GM23338 (cell line): Measurements from ENCODE around the gene MYCN. TPM values are rescaled to one million over a fixed set of nuclear protein-coding genes. Genes with fewer than 3 reads are reported as not detected.

Experiments used
- ATAC-seq: fragments of 200-7000 bp; cut with Tn5 transposase; 3 replicates; pipeline ENCODE4 v1.9.1; 2020
- DNase-seq: peaks from one replicate; pipeline ENCODE4 v3.0.0-alpha.2; 2015; ENCODE audit warnings: low spot score
- H2AFZ ChIP-seq: fragments of 200-600 bp; sonication (generic); 2 replicates; pipeline ENCODE4 v1.8.0; 2016; ENCODE audit warnings: antibody characterized with exemption, mild to moderate bottlenecking, moderate library complexity
- H3F3A ChIP-seq: fragments of 200-600 bp; sonication (generic); replicated peaks from 2 replicates; pipeline ENCODE4 v1.8.0; 2017; ENCODE audit warnings: antibody characterized with exemption, mixed run types, low read depth
- H3K27ac ChIP-seq: fragments of 200-600 bp; sonication (generic); 2 replicates; pipeline ENCODE4 v1.6.1; 2016; ENCODE audit warnings: low read depth
- H3K27me3 ChIP-seq: fragments of 200-600 bp; sonication (generic); 2 replicates; pipeline ENCODE4 v1.8.0; 2016; ENCODE audit warnings: mild to moderate bottlenecking, mixed run types, moderate library complexity; ENCODE audit not compliant: insufficient read depth
- H3K36me3 ChIP-seq: fragments of 200-600 bp; sonication (generic); 2 replicates; pipeline ENCODE4 v1.8.0; 2016; ENCODE audit warnings: mild to moderate bottlenecking; ENCODE audit not compliant: insufficient read depth
- H3K4me1 ChIP-seq: fragments of 200-600 bp; sonication (generic); 2 replicates; pipeline ENCODE4 v1.8.0; 2016; ENCODE audit warnings: mild to moderate bottlenecking, moderate library complexity; ENCODE audit not compliant: insufficient read depth
- H3K4me2 ChIP-seq: fragments of 200-600 bp; sonication (generic); 2 replicates; pipeline ENCODE4 v1.7.1; 2017; ENCODE audit warnings: mixed run types
- H3K4me3 ChIP-seq: fragments of 200-600 bp; sonication (generic); 2 replicates; pipeline ENCODE4 v1.6.1; 2016; ENCODE audit warnings: mixed run types
- H3K79me2 ChIP-seq: fragments of 200-600 bp; sonication (generic); replicated peaks from 2 replicates; pipeline ENCODE4 v1.8.0; 2017; ENCODE audit warnings: mild to moderate bottlenecking; ENCODE audit not compliant: insufficient read depth
- H3K9me2 ChIP-seq: fragments of 200-600 bp; sonication (generic); 2 replicates; pipeline ENCODE4 v1.8.0; 2017; ENCODE audit not compliant: insufficient read depth
- H4K20me1 ChIP-seq: fragments of 200-600 bp; sonication (generic); replicated peaks from 2 replicates; pipeline ENCODE4 v1.8.0; 2017; ENCODE audit warnings: mild to moderate bottlenecking; ENCODE audit not compliant: insufficient read depth
- H3K27ac Mint-ChIP-seq: 2 replicates; pipeline ENCODE4 v1.8.0; 2020; ENCODE audit warnings: inconsistent platforms, mild to moderate bottlenecking, moderate library complexity, mixed read lengths
- H3K27me3 Mint-ChIP-seq: 3 replicates; pipeline ENCODE4 v1.8.0; 2022; ENCODE audit warnings: low read depth, mild to moderate bottlenecking, moderate library complexity, mixed read lengths, inconsistent platforms; ENCODE audit not compliant: insufficient read depth, poor library complexity
- H3K36me3 Mint-ChIP-seq: 3 replicates; pipeline ENCODE4 v1.8.0; 2021; ENCODE audit warnings: low read depth, mild to moderate bottlenecking, inconsistent platforms, moderate library complexity, mixed read lengths
- H3K4me1 Mint-ChIP-seq: 3 replicates; pipeline ENCODE4 v1.8.0; 2020; ENCODE audit warnings: mild to moderate bottlenecking, inconsistent platforms, mixed read lengths
- H3K4me3 Mint-ChIP-seq: 3 replicates; pipeline ENCODE4 v1.8.0; 2021; ENCODE audit warnings: moderate library complexity, mild to moderate bottlenecking, inconsistent platforms, mixed read lengths
- H3K9me3 Mint-ChIP-seq: 3 replicates; pipeline ENCODE4 v1.8.0; 2020; ENCODE audit warnings: moderate library complexity, mild to moderate bottlenecking, inconsistent platforms, mixed read lengths
- CREB1 ChIP-seq: fragments of 250-450 bp; sonication (Bioruptor Pico); IDR thresholded peaks from 2 replicates; pipeline ENCODE4 v1.5.0; 2020; ENCODE audit warnings: low read depth, mild to moderate bottlenecking, moderate library complexity
- ETS1 ChIP-seq: IDR thresholded peaks from 2 replicates; pipeline ENCODE4 v1.6.1; 2016; ENCODE audit warnings: antibody characterized with exemption
- EZH2 ChIP-seq: fragments of 200-600 bp; sonication (generic); IDR thresholded peaks from one replicate; pipeline ENCODE4 v1.8.0; 2017; ENCODE audit warnings: antibody characterized with exemption, mild to moderate bottlenecking, low read depth; ENCODE audit not compliant: unreplicated experiment
- EZH2phosphoT487 ChIP-seq: fragments of 200-600 bp; sonication (generic); IDR thresholded peaks from one replicate; pipeline ENCODE4 v1.8.1; 2018; ENCODE audit warnings: antibody characterized with exemption; ENCODE audit not compliant: unreplicated experiment
- JUNB ChIP-seq: IDR thresholded peaks from one replicate; pipeline ENCODE4 v1.6.1; 2016; ENCODE audit warnings: antibody characterized with exemption; ENCODE audit not compliant: unreplicated experiment
- NANOG ChIP-seq: IDR thresholded peaks from 2 replicates; pipeline ENCODE4 v1.6.1; 2016; ENCODE audit warnings: antibody characterized with exemption, borderline replicate concordance
- STAT1 ChIP-seq: IDR thresholded peaks from one replicate; pipeline ENCODE4 v1.6.1; 2016; ENCODE audit warnings: antibody characterized with exemption; ENCODE audit not compliant: unreplicated experiment
- ZNF331 ChIP-seq: fragments of 250-450 bp; sonication (Bioruptor Pico); IDR thresholded peaks from 2 replicates; pipeline ENCODE4 v1.5.0; 2020; ENCODE audit warnings: low read depth, mild to moderate bottlenecking, moderate library complexity
- ZNF462 ChIP-seq: fragments of 250-450 bp; sonication (Bioruptor Pico); IDR thresholded peaks from 2 replicates; pipeline ENCODE4 v1.5.0; 2020; ENCODE audit warnings: mild to moderate bottlenecking, moderate library complexity
- polyA plus RNA-seq: library from polyadenylated mRNA; unstranded; fragments of >200 nt; fragmentation: Nextera tagmentation; extraction: Ambion mirVana; gene quantifications from 2 replicates; pipeline ENCODE4 v1.2.1, GENCODE V29; 2016
- total RNA-seq: library from RNA; depleted of rRNA; stranded (reverse); fragments of >200 nt; shearing (Covaris generic); gene quantifications from 2 replicates; pipeline ENCODE4 v1.2.3, GENCODE V29; 2014
- TF ChIP-seq, protein P1 (sequence below): IDR thresholded peaks from one replicate; pipeline ENCODE4 v1.6.1; 2018; ENCODE audit warnings: antibody characterized with exemption; ENCODE audit not compliant: unreplicated experiment

Gene MYCN
- total and polyA plus RNA-seq, 2 experiments from 2014 or later, result 50.8 to 145 TPM

DNA sequence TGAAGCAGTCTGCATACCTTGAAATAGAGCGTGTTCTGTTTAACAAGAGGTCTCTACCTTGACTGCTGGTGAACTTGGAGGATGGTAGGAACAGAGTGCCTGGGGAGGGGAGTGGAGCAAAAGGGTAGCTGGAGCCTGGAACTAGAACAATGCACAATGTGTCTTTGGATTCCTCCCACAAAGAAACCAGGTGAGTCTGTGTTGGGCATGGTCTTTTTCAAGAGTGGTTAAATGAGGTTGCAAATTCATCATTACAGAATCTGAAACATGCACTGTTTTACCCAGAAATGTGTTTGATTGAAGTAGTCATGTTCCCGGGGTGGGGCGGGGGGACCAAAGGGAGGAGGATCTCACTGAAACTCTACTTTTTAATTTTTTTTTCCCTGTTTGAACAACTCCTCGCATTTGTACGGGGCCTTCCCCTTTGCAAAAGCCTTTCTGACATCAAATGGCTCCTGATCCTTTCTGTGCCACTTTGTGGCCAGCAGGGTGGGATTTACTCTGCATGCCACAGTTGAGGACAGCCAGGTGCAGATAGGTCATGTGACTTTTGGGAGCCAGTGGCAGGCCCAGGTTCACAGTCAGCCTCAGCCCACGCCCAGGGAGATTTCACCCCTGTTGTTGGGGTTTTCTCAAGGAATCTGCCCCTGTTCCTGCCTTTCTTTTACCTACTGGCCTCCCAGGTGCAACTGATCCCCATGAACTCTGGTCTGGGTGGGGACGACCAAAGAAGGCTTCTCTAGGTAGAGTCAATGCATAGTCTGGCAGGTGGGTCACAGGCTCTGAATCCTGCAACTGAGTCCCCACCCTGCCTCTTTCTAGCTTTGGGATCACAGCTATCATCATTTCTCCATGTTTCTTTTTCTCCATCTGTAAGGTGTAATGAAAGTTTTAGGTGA, 28.2 kb downstream of the MYCN start:
- peaks cover 32% of the 10 kb centered on the region for H3K4me1 Mint-ChIP-seq
- no peak for DNase-seq
- ATAC-seq, result no peak
- Histone ChIP-seq H3K27me3 (no peaks in the 10 kb centered on the region), H3F3A (0 out of 2 replicates have a peak, but pooled peaks cover 4% of the 10 kb centered on the region), H4K20me1 (no peaks in the 10 kb centered on the region), H3K4me2 (no peak overlapping the region), H2AFZ (no peak overlapping the region), H3K9me2 (no peaks in the 10 kb centered on the region), H3K79me2 (no peaks in the 10 kb centered on the region), H3K36me3 (no peaks in the 10 kb centered on the region; the same call in 1 of the 2 replicates), H3K27ac (no peak overlapping the region), H3K4me1 (peaks cover 21% of the 10 kb centered on the region), H3K4me3 (no peak overlapping the region)
- TF ChIP-seq ZNF462 (CRISPR knock-in tag), result no peak
- no peak overlapping the region for H3K27ac Mint-ChIP-seq
- H3K9me3 Mint-ChIP-seq, result peaks cover 3% of the 10 kb centered on the region; the same call in 2 of the 3 replicates
- no peak overlapping the region for H3K4me3 Mint-ChIP-seq
- H3K27me3 Mint-ChIP-seq, result peaks cover 9% of the 10 kb centered on the region
- peaks cover 3% of the 10 kb centered on the region; the same call in 2 of the 3 replicates for H3K36me3 Mint-ChIP-seq

- 0 out of 2 replicates have a peak, but pooled peaks cover 4% of the 10 kb centered on the region for H3F3A ChIP-seq
- H3K4me1 ChIP-seq, result peaks cover 21% of the 10 kb centered on the region
- no peaks in the 10 kb centered on the region for H3K36me3 ChIP-seq
- ATAC-seq (no peak), DNase-seq (no peak)
- Mint-ChIP-seq H3K4me3 (no peak overlapping the region), H3K9me3 (no peaks in the 10 kb centered on the region), H3K27me3 (peaks cover 7% of the 10 kb centered on the region), H3K36me3 (no peaks in the 10 kb centered on the region), H3K27ac (no peak overlapping the region), H3K4me1 (peaks cover 32% of the 10 kb centered on the region)
- no peak overlapping the region for H2AFZ ChIP-seq
- H3K4me2 ChIP-seq, result no peak overlapping the region
- H3K9me2 ChIP-seq, result no peaks in the 10 kb centered on the region
- H3K27me3 ChIP-seq, result no peaks in the 10 kb centered on the region
- no peaks in the 10 kb centered on the region for H4K20me1 ChIP-seq
- no peak overlapping the region for H3K27ac ChIP-seq
- no peaks in the 10 kb centered on the region for H3K79me2 ChIP-seq
- no peak overlapping the region for H3K4me3 ChIP-seq
- TF ChIP-seq STAT1 (no peak), NANOG (no peak), JUNB (no peak), CREB1 (no peak), EZH2phosphoT487 (no peak), ETS1 (no peak), EZH2 (no peak), ZNF331 (no peak)
- TF ChIP-seq, protein P1, sequence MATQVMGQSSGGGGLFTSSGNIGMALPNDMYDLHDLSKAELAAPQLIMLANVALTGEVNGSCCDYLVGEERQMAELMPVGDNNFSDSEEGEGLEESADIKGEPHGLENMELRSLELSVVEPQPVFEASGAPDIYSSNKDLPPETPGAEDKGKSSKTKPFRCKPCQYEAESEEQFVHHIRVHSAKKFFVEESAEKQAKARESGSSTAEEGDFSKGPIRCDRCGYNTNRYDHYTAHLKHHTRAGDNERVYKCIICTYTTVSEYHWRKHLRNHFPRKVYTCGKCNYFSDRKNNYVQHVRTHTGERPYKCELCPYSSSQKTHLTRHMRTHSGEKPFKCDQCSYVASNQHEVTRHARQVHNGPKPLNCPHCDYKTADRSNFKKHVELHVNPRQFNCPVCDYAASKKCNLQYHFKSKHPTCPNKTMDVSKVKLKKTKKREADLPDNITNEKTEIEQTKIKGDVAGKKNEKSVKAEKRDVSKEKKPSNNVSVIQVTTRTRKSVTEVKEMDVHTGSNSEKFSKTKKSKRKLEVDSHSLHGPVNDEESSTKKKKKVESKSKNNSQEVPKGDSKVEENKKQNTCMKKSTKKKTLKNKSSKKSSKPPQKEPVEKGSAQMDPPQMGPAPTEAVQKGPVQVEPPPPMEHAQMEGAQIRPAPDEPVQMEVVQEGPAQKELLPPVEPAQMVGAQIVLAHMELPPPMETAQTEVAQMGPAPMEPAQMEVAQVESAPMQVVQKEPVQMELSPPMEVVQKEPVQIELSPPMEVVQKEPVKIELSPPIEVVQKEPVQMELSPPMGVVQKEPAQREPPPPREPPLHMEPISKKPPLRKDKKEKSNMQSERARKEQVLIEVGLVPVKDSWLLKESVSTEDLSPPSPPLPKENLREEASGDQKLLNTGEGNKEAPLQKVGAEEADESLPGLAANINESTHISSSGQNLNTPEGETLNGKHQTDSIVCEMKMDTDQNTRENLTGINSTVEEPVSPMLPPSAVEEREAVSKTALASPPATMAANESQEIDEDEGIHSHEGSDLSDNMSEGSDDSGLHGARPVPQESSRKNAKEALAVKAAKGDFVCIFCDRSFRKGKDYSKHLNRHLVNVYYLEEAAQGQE, result no peak
These were observed 28.9 kb downstream of the MYCN start for GRCh38 chr2:15969214-15969613.
